ENCODE data around the gene PRSS2.

GRCh38 chr7:142784716-142785115 is 13.9 kb downstream of the PRSS2 start:
- no peak for TF ChIP-seq POLR2AphosphoS5 (IDR thresholded peaks at IDR 0.05)
- no peak for TF ChIP-seq POLR2A (IDR thresholded peaks at IDR 0.05)
- TF ChIP-seq, protein P1, sequence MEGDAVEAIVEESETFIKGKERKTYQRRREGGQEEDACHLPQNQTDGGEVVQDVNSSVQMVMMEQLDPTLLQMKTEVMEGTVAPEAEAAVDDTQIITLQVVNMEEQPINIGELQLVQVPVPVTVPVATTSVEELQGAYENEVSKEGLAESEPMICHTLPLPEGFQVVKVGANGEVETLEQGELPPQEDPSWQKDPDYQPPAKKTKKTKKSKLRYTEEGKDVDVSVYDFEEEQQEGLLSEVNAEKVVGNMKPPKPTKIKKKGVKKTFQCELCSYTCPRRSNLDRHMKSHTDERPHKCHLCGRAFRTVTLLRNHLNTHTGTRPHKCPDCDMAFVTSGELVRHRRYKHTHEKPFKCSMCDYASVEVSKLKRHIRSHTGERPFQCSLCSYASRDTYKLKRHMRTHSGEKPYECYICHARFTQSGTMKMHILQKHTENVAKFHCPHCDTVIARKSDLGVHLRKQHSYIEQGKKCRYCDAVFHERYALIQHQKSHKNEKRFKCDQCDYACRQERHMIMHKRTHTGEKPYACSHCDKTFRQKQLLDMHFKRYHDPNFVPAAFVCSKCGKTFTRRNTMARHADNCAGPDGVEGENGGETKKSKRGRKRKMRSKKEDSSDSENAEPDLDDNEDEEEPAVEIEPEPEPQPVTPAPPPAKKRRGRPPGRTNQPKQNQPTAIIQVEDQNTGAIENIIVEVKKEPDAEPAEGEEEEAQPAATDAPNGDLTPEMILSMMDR (IDR thresholded peaks at IDR 0.05), result no peak

Data from transverse colon (tissue), 4 donors.